ENCODE results near the gene SUFU. TPM values are rescaled to one million over a fixed set of nuclear protein-coding genes. Genes with fewer than 3 reads are reported as not detected.
"Not testable (repeated sequence)": the region's sequence is repeated elsewhere in the genome, so short reads cannot be mapped to it uniquely, and the experiment has no call there.

SUFU gene
- total RNA-seq, 1 donor from 2014 or later = 8.9 TPM

DNA sequence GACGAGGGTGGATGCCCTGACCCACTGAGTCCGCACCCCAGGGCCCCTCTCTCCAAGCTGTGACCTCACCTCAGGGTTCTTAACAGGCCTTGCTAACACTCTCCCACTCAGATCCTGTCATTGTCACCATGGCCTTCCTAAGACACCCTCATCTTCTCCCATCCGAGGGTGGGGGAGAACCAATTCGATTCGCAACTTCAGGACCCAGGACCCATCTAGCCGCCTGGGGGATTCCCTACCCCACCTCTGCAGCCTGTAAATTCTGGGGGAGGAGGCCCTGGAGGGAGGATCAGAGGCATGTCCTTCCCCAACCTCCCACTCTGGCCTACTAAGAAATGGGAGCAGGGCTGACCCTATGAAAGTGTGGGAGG, 157.9 kb downstream of the SUFU start:
- Histone ChIP-seq H3K27me3 (ENCODE audit: control insufficient read depth, insufficient read depth, low read length) (no peaks in the 10 kb centered on the region), H3K36me3 (ENCODE audit: control insufficient read depth, insufficient read depth, low read length) (peaks cover under 1% of the 10 kb centered on the region), H3K4me3 (ENCODE audit: low read depth, low read length) (no peak overlapping the region)
- DNase-seq (ENCODE audit: low read depth) = no peak
- TF ChIP-seq CTCF (IDR thresholded peaks at IDR 0.05; ENCODE audit: insufficient read depth, low read length, poor library complexity, severe bottlenecking) = no peak

GRCh38 chr10:102665904-102666509, 162.2 kb downstream of the SUFU start:
- no peaks in the 10 kb centered on the region for H3K36me3 ChIP-seq (ENCODE audit: control insufficient read depth, insufficient read depth, low read length)
- TF ChIP-seq CTCF (IDR thresholded peaks at IDR 0.05; ENCODE audit: insufficient read depth, low read length, poor library complexity, severe bottlenecking) = no peak
- H3K4me3 ChIP-seq (ENCODE audit: low read depth, low read length) = no peak overlapping the region
- H3K27me3 ChIP-seq (ENCODE audit: control insufficient read depth, insufficient read depth, low read length) = no peaks in the 10 kb centered on the region
- no peak for DNase-seq (ENCODE audit: low read depth)

- H3K27me3 ChIP-seq (ENCODE audit: control insufficient read depth, insufficient read depth, low read length); H3K36me3 ChIP-seq (ENCODE audit: control insufficient read depth, insufficient read depth, low read length); DNase-seq (ENCODE audit: low read depth); H3K4me3 ChIP-seq (ENCODE audit: low read depth, low read length): not testable (repeated sequence)
Observed at GRCh38 chr10:102667411-102667810, 163.6 kb downstream of the SUFU start.

DNA sequence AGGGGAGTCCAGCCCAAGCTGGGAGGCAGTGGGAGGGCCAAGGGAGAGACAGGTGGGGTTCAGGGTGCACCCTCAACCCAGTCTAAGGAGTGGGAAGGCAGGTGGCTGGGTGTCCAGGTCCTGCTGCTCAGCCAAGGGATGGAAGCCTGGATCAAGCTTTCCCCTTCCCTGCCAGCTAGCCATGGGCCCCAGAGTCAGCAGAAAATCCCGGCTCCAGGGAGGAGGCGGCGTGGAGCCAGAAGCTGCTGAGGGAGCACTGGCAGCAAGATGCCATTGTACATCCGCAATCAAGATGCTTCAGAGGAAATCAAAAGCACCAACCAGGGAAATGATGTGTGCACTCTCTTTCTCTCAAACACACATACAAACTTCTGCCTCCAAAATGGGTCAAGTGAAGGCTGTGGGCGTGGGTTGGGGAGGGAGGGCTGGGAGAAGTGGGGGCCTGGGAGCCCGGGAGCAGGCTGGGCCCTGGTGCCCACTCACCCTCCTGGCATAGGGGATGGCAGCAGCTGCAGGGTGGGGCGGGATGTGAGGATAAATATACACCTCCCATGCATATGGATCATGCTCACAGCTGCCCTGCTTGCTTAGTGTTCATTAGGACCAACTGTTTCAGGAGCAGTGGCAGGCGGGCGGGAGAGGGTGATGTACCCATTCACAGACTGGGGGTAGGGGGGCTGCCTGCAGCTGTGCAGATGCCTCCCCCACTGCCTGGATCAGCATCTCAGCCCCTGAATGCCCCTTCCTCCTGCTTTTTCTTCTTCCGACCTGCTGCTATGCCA, 164.7 kb downstream of the SUFU start:
- no peak for TF ChIP-seq CTCF (IDR thresholded peaks at IDR 0.05; ENCODE audit: insufficient read depth, low read length, poor library complexity, severe bottlenecking)
- Histone ChIP-seq H3K27me3 (ENCODE audit: control insufficient read depth, insufficient read depth, low read length) (no peaks in the 10 kb centered on the region), H3K36me3 (ENCODE audit: control insufficient read depth, insufficient read depth, low read length) (no peaks in the 10 kb centered on the region), H3K4me3 (ENCODE audit: low read depth, low read length) (no peak overlapping the region)
- no peak for DNase-seq (ENCODE audit: low read depth)

GRCh38 chr10:102669206-102670064, 165.7 kb downstream of the SUFU start:
- no peak for DNase-seq (ENCODE audit: low read depth)
- no peak overlapping the region for H3K4me3 ChIP-seq (ENCODE audit: low read depth, low read length)
- H3K36me3 ChIP-seq (ENCODE audit: control insufficient read depth, insufficient read depth, low read length) = no peaks in the 10 kb centered on the region
- no peaks in the 10 kb centered on the region for H3K27me3 ChIP-seq (ENCODE audit: control insufficient read depth, insufficient read depth, low read length)
- TF ChIP-seq CTCF (IDR thresholded peaks at IDR 0.05; ENCODE audit: insufficient read depth, low read length, poor library complexity, severe bottlenecking) = peak; percentile 73

DNA sequence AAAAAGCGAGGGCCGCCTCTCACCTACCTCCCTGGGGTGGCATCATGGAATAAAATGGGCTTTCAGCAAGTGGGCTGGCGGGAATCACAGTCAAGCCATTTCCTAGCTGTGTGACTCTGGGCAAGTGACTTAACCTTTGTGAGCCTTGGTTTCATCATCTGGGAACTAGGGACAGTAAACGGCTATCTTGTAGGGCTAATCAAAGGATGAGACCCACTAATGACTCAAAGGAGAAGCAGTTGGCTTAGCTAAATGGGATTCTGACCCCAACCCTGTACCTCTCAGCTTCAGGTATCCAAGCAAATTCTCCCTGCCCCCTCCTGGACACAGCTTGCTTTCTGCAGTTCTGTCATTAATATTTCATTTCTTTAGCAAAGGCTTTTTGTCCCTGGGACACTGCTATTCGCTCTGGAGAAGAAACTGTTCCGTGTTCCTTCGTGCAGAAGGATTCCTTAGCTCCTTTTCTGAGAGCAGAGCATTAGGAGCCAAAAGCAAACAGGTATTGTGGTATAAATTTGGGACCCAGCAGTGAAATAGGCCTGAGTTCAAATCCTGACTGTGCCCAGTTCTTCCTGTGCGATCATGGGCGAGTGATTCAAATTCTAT, 166.4 kb downstream of the SUFU start:
- Histone ChIP-seq H3K36me3 (ENCODE audit: control insufficient read depth, insufficient read depth, low read length) (no peaks in the 10 kb centered on the region), H3K27me3 (ENCODE audit: control insufficient read depth, insufficient read depth, low read length) (no peaks in the 10 kb centered on the region), H3K4me3 (ENCODE audit: low read depth, low read length) (no peak overlapping the region)
- TF ChIP-seq CTCF (IDR thresholded peaks at IDR 0.05; ENCODE audit: insufficient read depth, low read length, poor library complexity, severe bottlenecking) = no peak
- no peak for DNase-seq (ENCODE audit: low read depth)

All from kidney epithelial cell (primary cell).